Natural killer cell (primary cell): Measurements from ENCODE around the gene STK33. TPM values are rescaled to one million over a fixed set of nuclear protein-coding genes. Genes with fewer than 3 reads are reported as not detected.

Source experiments
- ATAC-seq, 3 donors: fragments of 150-1000 bp in 2 of 3; fragments of 200-7000 bp in 1 of 3; cut with Tn5 transposase; 1 replicate in 1 of 3; 2 replicates in 2 of 3; pipeline ENCODE4 v1.10.0; 2021; ENCODE audit warnings: mild to moderate bottlenecking in 2 of 3, moderate library complexity in 2 of 3
- DNase-seq, 2 donors: peaks; one replicate each; pipeline versions ENCODE4 v3.0.0 to v3.0.0-alpha.2; 2013 to 2021; ENCODE audit warnings: mixed read lengths in 1 of 2
- H3K27ac ChIP-seq: one replicate; pipeline ENCODE4 v1.5.1; 2013; ENCODE audit warnings: mild to moderate bottlenecking, low read length
- H3K27me3 ChIP-seq: one replicate; pipeline ENCODE4 v1.6.1; 2013; ENCODE audit warnings: low read length; ENCODE audit not compliant: control insufficient read depth, insufficient read depth
- H3K36me3 ChIP-seq: one replicate; pipeline ENCODE4 v1.6.1; 2013; ENCODE audit warnings: low read length; ENCODE audit not compliant: control insufficient read depth, insufficient read depth
- H3K4me1 ChIP-seq: one replicate; pipeline ENCODE4 v1.6.1; 2013; ENCODE audit warnings: low read length; ENCODE audit not compliant: control insufficient read depth, insufficient read depth
- H3K4me3 ChIP-seq: one replicate; pipeline ENCODE4 v1.5.1; 2013; ENCODE audit warnings: low read length
- H3K9me3 ChIP-seq: one replicate; pipeline ENCODE4 v1.6.1; 2013; ENCODE audit warnings: low read length; ENCODE audit not compliant: control insufficient read depth, insufficient read depth
- H3K27ac Mint-ChIP-seq, 2 donors: one replicate each; pipeline ENCODE4 v1.8.0; 2022; ENCODE audit warnings: mild to moderate bottlenecking in 2 of 2, mixed read lengths in 2 of 2, moderate library complexity in 1 of 2
- H3K27me3 Mint-ChIP-seq, 2 donors: one replicate each; pipeline ENCODE4 v1.8.0; 2022; ENCODE audit warnings: low read depth in 2 of 2, mixed read lengths in 2 of 2
- H3K36me3 Mint-ChIP-seq: one replicate; pipeline ENCODE4 v1.8.0; 2022; ENCODE audit warnings: mixed read lengths
- H3K4me1 Mint-ChIP-seq, 2 donors: one replicate each; pipeline ENCODE4 v1.8.0; 2022; ENCODE audit warnings: mixed read lengths in 2 of 2
- H3K4me3 Mint-ChIP-seq: one replicate; pipeline ENCODE4 v1.8.0; 2022; ENCODE audit warnings: mild to moderate bottlenecking, moderate library complexity, mixed read lengths
- H3K9me3 Mint-ChIP-seq, 2 donors: one replicate each; pipeline ENCODE4 v1.8.0; 2022; ENCODE audit warnings: mixed read lengths in 2 of 2
- WGBS: methylation state at CpG from one replicate; pipeline ENCODE4 v1.1.7; 2013; ENCODE audit warnings: missing lambda C conversion rate; ENCODE audit not compliant: insufficient coverage; 5-methylcytosine and 5-hydroxymethylcytosine counted together
- intact Hi-C: fragments of 100-400 bp; cut with micrococcal nuclease; formaldehyde crosslinking; loops from one replicate; pipeline ENCODE4 v1.14.2; 2022
- total RNA-seq, 4 donors: library from RNA; stranded (reverse); fragments of 120-200 nt in 1 of 4; gene quantifications; one replicate each; pipeline versions ENCODE4 v1.2.3 to v1.2.4, GENCODE V29; 2013 to 2022
- TF ChIP-seq, protein P1 (sequence below): fragments of 200-600 bp; IDR thresholded peaks from one replicate; pipeline ENCODE4 v1.8.0; 2022; ENCODE audit warnings: antibody characterized with exemption

STK33 gene
- total RNA-seq, 3 donors from 2014 or later (not counting 1 experiment from before 2014, with no cell fraction given), result 0.24 TPM; not detected in 2

DNA sequence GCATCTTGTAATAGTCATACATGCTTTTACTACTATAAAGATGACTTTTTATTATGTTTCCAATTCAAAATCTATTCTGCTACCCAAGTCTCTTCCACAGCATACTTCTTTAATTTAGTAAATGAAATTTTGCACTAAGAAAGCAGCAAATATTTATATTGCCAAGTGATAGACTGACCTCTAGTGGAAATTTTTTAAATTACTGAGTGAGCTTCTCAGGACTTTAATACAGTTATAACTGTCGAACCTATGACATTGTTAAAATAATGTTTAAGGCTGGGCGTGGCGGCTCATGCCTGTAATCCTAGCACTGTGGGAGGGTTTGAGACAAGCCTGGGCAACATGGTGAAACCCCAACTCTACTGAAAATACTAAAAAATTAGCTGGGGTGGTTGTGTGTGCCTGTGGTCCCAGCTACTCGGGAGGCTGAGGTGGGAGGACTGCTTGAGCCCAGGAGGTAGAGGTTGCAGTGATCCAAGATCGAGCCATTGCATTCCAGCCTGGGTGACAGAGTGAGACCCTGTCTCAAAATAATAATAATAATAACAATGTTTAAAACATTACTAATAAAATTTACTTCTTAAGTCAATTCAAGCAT lies 27.3 kb downstream of the STK33 start:
- H3K4me3 Mint-ChIP-seq, result no peak overlapping the region
- H3K27ac Mint-ChIP-seq, result no peak overlapping the region
- DNase-seq, result peak in 1 of 2 donors; percentile 53
- no peaks in the 10 kb centered on the region for H3K4me1 Mint-ChIP-seq
- TF ChIP-seq, protein P1, sequence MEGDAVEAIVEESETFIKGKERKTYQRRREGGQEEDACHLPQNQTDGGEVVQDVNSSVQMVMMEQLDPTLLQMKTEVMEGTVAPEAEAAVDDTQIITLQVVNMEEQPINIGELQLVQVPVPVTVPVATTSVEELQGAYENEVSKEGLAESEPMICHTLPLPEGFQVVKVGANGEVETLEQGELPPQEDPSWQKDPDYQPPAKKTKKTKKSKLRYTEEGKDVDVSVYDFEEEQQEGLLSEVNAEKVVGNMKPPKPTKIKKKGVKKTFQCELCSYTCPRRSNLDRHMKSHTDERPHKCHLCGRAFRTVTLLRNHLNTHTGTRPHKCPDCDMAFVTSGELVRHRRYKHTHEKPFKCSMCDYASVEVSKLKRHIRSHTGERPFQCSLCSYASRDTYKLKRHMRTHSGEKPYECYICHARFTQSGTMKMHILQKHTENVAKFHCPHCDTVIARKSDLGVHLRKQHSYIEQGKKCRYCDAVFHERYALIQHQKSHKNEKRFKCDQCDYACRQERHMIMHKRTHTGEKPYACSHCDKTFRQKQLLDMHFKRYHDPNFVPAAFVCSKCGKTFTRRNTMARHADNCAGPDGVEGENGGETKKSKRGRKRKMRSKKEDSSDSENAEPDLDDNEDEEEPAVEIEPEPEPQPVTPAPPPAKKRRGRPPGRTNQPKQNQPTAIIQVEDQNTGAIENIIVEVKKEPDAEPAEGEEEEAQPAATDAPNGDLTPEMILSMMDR, result peak; percentile 52
- no peaks in the 10 kb centered on the region for H3K27me3 ChIP-seq
- intact Hi-C loops, result loop anchor here (1.0 to 2.0 kb wide), 2 partner anchors 341 to 534 kb away; no protein-coding TSS in a partner anchor
- H3K36me3 ChIP-seq, result no peaks in the 10 kb centered on the region
- WGBS, result 30% methylated on average over 1 of the region's 5 CpGs
- no peaks in the 10 kb centered on the region for H3K9me3 Mint-ChIP-seq
- H3K27ac ChIP-seq, result no peak overlapping the region
- no peaks in the 10 kb centered on the region for H3K36me3 Mint-ChIP-seq
- no peak overlapping the region for H3K4me3 ChIP-seq
- no peaks in the 10 kb centered on the region for H3K9me3 ChIP-seq
- no peaks in the 10 kb centered on the region for H3K4me1 ChIP-seq
- peaks cover 19 to 60% of the 10 kb centered on the region in 2 donors for H3K27me3 Mint-ChIP-seq
- peak in 1 of 3 donors; percentile 47 for ATAC-seq

DNA sequence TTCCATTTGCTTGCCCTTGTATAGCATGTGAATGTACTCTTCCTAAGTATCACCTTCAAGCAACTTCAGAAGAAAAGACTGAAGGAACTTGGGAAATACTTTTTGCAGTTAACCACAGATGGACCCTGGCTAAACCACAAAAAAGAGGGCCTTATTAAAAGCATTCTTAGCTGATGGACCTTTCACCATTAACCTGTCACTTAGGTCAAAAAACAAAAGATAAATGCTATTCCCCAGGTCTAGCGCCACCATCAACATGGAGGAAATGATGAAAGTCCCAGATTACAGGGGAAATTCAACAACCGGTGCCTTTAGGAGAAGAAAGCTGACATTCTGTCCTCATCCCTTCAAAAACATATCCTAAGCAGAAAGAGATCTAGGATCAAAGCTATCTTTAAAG lies 29.5 kb downstream of the STK33 start:
- Mint-ChIP-seq H3K4me3 (no peak overlapping the region), H3K27ac (no peak overlapping the region), H3K27me3 (peaks cover 16 to 63% of the 10 kb centered on the region in 2 donors), H3K9me3 (no peaks in the 10 kb centered on the region), H3K36me3 (no peaks in the 10 kb centered on the region), H3K4me1 (no peaks in the 10 kb centered on the region)
- DNase-seq (no peak), ATAC-seq (no peak)
- H3K27ac ChIP-seq, result no peak overlapping the region
- H3K4me3 ChIP-seq, result no peak overlapping the region
- H3K9me3 ChIP-seq, result no peaks in the 10 kb centered on the region
- TF ChIP-seq, protein P1, result no peak
- no peaks in the 10 kb centered on the region for H3K27me3 ChIP-seq
- intact Hi-C loops, result no loop called here
- H3K36me3 ChIP-seq, result no peaks in the 10 kb centered on the region
- WGBS, result 79% methylated on average over 2 of the region's 2 CpGs
- H3K4me1 ChIP-seq, result no peaks in the 10 kb centered on the region

DNA sequence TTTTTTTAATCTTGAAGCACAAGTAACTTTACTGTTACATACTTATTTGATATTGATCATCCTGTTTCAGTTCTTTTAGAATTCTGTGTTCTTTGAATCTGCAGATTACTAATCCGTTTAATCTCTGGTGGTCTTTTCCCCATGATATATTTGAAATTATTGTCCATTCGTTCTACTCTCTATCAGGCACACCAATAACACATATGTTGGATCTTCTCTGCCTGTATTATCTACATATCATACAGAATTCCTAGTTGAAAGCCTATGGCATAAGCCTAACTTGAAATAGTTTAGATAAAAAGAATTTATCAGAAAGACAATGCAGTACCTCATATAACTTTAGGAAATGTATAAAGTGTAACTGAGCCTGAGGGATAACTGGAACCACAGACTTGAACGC lies 32.6 kb downstream of the STK33 start:
- Histone ChIP-seq H3K4me1 (no peaks in the 10 kb centered on the region), H3K27me3 (peaks cover 3% of the 10 kb centered on the region), H3K9me3 (no peaks in the 10 kb centered on the region), H3K36me3 (no peaks in the 10 kb centered on the region), H3K27ac (no peak overlapping the region), H3K4me3 (no peak overlapping the region)
- H3K9me3 Mint-ChIP-seq, result no peaks in the 10 kb centered on the region
- H3K4me3 Mint-ChIP-seq, result no peak overlapping the region
- no peak overlapping the region for H3K27ac Mint-ChIP-seq
- H3K4me1 Mint-ChIP-seq, result no peaks in the 10 kb centered on the region
- TF ChIP-seq, protein P1, result no peak
- DNase-seq (no peak), ATAC-seq (no peak)
- WGBS, result 91% methylated on average over 2 of the region's 3 CpGs
- peaks cover 16 to 64% of the 10 kb centered on the region in 2 donors for H3K27me3 Mint-ChIP-seq
- H3K36me3 Mint-ChIP-seq, result no peaks in the 10 kb centered on the region
- intact Hi-C loops, result no loop called here

DNA sequence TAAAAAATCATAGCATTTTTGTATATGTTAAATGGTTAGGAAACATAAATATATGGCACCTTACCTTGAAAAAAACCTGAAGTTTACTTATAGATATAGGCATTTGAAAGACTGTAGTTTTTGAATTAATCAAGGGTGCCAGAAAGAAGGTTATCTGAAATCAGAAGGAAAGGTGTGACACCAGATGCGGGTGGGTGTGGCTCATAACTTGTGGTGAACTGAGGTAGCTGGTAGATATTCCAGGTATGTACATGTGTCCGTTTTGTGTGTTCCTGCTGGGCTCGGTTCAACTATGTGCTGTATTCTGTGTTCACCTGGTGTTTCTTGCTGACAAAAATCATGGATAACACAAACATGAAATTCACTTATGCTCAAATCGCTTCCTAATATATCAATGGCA lies 35.6 kb downstream of the STK33 start:
- Mint-ChIP-seq H3K4me3 (no peak overlapping the region), H3K9me3 (no peaks in the 10 kb centered on the region), H3K27me3 (peaks cover 15 to 50% of the 10 kb centered on the region in 2 donors), H3K36me3 (no peaks in the 10 kb centered on the region), H3K4me1 (no peaks in the 10 kb centered on the region), H3K27ac (no peak overlapping the region)
- H3K27me3 ChIP-seq, result peaks cover 3% of the 10 kb centered on the region
- 96% methylated on average over 4 of the region's 4 CpGs for WGBS
- no peaks in the 10 kb centered on the region for H3K4me1 ChIP-seq
- DNase-seq (no peak), ATAC-seq (no peak)
- no peaks in the 10 kb centered on the region for H3K9me3 ChIP-seq
- TF ChIP-seq, protein P1, result no peak
- no peak overlapping the region for H3K27ac ChIP-seq
- H3K4me3 ChIP-seq, result no peak overlapping the region
- no peaks in the 10 kb centered on the region for H3K36me3 ChIP-seq
- intact Hi-C loops, result no loop called here
